HG03135 (cell line): Measurements from ENCODE around the gene RHBDL3.
"Not testable (repeated sequence)": the region's sequence is repeated elsewhere in the genome, so short reads cannot be mapped to it uniquely, and the experiment has no call there.

Experiments used
- ATAC-seq: cut with Tn5 transposase; IDR thresholded peaks from one replicate; pipeline ENCODE4 v1.9.1; 2021; ENCODE audit warnings: mild to moderate bottlenecking, moderate library complexity; ENCODE audit not compliant: unreplicated experiment

RHBDL3 gene

DNA sequence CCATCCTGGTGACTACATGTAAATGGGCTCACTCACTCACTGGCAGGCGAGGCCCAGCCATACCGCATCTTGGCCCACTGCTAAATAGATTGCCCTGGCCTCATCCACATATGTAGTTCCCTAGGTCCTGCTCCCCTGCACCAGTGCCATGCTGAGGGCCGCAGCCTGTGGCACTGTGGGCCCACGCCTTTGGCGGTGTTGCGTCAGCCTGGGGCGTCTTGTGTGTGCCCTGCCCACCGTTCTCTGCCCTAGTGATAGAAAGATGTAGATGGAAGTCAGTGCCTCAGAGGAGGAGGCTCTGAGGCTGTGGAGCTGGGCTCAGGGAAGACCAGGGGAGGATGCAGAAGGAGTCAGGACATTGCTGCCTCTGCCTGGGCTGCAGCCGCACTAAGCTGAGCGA, 57.4 kb downstream of the RHBDL3 start:
- no peak for ATAC-seq

DNA sequence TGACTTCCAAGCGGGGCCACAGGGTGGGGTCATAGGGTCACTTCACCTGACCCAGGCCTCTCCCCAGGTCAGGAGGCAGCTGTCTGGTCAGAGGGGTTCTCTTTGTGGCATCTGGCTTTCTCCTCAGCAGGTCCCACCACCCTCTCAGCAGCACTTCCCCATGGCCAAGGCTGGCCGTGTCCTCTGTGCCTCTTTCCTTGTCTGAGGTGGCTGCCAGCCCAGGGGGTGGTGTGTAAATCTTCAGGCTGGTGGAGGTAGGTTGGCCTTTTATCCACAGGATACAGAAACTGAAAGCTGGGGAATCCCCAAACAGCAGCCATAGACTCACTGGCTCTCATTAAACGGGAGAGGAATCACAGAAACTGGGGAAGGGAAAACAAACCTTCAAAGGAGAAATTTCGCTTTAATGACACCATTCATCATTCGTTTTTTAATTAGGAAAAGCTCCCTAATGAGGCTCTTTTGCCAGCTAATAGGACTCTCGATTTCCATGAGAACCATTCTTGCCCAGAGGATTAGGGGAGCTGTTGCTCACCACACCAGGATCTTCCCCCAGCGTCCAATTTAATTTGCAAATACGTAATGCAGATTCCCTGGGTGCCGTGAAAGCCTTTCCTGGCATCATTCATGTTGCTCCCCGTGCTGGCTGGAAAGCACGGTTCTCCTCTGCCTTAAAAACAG, 58.3 kb downstream of the RHBDL3 start:
- no peak for ATAC-seq

DNA sequence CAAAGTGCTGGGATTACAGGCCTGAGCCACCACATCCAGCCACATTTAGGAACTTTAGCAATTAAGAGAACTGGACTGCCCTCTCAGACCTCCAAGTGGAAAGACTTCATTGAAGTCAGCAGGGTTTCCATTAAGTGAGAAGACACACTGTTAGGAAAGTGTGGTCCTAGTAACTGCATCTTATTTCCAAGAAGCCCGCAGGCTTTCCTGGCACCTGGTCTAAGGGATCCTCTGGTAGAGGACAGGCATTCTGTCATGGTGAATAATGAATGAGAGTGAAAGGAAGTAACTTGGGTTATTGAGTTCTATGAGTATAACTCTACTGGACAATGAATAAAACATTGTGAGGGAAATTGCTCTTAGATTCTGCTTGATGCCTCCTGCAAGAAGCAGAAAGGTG, 62.3 kb downstream of the RHBDL3 start:
- no peak for ATAC-seq

DNA sequence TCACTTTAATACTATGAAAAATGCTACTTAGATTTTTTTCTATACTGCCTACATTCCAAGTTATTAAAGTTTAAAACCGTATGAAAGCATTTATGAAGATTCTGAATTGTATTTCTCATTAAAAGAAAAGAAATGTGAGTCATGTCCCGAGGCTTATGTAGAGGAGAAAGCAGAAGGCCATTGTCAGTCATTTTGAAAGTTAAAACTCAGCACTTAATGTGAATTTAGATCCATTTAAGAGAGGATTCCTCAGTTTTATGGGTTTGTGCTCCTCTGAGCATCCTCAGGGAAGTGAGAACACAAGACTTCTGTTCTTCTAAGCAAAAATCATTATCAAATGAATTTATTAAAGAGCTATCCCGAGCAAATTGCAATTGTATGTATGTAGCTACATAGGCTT, 64.5 kb downstream of the RHBDL3 start:
- ATAC-seq: no peak

DNA sequence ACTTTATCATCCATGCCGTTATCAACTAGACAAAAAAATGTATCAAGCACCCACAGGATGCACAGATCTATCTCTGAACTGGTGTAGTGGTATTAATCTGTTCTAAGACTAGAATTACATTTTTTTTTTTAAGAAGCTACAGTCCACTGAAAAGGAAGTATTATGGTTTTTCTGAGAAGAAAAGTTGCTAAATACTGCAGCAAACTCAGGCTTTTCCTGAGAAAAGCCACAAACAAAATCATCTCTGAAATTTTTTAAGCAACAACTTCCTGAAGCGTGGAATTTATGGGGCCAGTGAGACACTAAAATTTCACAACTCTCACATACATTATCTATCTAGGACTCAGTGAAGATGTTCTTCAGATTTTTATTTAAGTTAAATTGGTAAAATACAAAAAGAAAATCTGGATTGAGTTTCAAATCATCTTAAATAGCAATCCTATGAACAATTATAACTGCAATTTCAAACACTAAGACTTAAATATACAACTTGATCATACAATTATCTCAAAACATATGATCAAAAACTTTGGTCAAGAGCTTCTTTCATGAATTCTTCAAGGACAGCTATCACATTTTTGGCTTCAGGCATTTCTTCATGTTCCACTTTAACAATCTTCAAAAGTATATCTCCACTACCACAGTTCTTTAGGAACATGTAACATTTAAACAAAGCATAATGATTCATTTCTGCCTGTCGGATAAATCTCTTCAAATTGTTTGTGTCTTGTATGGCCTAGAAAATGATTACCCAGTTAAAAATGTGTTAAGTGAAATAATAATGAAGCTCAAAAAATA, 65.8 kb downstream of the RHBDL3 start:
- ATAC-seq: no peak

DNA sequence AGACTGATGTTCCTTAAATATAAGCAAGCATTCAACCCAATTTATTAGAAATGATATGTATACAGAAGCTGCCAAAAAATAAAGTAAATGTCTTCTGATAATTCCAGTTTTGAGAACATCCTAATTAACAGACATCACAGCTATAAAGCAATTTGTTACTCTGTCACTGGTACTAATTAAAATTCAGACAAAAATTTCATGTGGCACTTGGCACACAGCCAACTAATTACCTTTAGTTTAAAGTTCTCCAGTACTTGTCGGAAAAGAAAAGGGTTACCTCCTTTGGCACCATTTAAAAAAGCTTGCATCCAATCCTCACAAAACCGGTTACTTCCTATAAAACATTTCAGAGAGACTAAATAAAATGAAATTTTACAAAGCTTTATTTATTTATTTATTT, 67.6 kb downstream of the RHBDL3 start:
- no peak for ATAC-seq

DNA sequence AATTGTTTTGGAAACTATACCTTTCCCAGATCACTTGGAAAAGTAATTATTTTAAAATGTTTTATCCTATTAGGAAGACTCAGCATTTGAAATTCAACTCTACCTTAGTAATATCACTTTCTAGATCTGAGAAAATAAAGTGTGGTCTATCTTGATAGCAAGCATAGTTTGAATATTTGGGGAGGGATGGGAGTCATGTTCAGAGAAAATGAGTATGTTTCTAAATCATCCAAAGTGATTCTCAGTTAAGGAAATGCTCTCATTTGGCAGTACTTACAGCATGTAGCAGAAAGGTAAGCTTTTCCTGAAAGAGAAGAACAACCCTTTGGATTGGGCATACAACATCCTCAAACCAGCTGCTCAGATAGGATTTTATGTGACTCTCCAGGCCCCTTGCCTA, 69.4 kb downstream of the RHBDL3 start:
- ATAC-seq: no peak

DNA sequence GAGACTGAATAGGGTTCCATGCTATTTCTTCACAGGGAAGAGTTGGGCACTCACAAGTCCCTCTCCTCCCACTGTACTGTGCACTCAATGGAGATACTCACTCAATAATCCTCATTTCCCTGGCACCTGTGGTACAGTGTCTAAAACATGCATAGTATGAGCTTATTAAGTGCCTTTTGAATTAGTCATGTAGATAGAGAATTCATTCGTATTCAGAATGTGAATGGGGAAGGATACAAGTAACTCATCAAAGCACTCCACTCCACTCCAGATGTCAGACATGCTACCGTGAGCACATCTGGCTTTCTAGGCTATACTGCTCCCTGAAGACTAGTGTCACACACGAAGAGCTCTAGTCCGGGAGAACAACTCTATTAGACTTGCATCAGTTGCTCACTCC, 70.1 kb downstream of the RHBDL3 start:
- no peak for ATAC-seq

DNA sequence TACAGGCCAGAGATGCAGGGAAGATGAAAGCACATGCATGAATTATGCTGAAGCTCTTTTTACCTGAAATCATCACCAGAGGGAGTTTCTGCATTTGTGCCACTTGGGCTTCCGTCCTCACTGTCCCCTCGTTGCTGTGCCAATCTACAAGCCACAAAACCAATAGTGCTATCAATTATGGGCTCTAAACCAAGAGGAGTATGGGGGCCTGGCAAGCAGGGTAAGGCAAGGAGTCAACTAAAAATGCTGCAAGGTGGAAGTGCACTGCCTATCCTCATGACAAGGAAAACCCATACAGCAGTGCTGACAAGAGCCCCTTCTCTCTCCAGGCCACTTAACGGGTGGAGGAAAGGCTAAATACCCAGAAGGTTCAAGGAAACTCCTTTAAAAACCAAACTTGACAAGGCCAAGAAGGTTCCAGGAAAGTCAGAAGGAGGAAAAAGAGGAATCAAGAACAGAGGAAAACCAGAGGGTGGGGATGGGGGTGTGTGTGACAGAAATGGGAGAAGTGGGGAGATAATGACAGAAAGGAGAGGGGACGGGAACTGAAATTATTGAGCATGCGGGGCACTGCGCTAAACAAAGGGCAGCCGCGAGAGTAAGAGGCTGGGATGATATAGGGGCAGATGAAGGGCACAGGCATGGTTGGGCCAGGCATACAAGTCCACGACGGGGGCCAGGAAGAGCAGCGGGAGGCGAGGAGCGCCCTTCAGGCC, 75.7 kb downstream of the RHBDL3 start:
- peak; percentile 18 for ATAC-seq

DNA sequence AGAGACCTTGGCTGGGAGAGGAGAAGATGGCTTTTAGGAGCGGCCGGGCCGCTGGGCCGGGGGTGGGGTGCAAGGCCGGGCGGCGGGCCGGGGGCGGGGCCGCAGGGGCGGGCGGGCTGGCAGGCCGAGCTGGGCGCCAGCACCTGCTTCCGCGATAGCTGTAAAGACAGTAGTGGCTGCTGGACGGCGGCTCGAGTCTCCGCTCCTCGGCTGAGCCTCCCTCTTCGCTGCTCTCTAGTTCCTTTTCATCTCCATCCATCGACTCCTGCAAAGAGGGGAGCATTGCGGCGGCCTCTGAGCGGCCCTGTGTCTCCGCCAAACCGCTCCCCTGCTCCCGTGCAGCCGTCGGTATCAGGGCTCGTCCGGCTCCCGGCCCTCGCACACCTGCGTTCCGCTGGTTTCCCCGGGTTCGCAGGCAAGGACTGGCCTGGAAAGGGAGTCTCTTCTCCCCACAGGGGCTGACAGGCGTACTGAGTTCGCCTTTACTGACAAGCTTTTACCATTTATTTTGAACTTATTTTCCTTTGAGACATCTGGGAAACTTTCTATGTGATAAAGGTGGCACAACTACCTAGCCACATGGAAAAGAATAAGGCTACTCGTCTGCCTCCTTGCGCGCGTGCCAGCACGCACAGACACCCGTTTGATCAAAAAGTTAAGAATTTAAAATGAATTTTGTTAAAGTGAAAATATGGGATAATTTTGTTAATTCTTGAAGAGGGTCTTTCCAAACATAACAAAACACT, 76.4 kb downstream of the RHBDL3 start, which contains the start of gene C17orf75:
C17orf75 (minus strand) TSS at position 317 of the 746 bp plus-strand sequence; CDS start at position 283, 34 bp downstream.
- ATAC-seq: peak; percentile 84

DNA sequence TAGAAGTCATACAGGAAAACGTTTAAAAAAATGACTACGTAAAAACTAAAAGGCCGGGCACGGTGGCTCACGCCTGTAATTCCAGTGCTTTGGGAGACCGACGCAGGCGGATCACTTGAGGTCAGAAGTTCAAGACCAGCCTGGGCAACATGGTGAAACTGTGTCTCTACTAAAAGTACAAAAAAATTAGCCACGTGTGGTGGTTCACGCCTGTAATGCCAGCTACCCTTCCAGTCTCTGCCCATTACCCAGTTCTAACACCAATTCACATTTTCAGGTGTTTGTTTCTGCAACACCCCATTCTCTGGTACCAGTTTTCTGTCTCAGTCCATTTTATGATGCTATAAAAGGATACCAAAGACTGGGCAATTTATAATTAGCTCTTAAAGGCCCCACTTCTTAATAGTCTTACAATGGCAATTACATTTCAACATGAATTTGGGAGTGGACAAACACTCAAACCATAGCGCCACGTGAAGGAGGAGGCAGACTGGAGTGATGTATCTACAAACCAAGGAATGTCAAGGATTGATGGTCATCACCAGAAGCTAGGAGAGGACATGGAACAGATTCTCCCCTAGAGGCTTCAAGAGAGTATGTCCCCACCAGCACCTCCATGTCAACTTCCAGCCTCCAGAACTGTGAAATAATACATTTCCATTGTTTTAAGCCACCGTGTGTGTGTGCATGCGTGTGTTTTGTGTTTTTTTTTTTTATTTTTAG, 77.1 kb downstream of the RHBDL3 start:
- no peak for ATAC-seq

DNA sequence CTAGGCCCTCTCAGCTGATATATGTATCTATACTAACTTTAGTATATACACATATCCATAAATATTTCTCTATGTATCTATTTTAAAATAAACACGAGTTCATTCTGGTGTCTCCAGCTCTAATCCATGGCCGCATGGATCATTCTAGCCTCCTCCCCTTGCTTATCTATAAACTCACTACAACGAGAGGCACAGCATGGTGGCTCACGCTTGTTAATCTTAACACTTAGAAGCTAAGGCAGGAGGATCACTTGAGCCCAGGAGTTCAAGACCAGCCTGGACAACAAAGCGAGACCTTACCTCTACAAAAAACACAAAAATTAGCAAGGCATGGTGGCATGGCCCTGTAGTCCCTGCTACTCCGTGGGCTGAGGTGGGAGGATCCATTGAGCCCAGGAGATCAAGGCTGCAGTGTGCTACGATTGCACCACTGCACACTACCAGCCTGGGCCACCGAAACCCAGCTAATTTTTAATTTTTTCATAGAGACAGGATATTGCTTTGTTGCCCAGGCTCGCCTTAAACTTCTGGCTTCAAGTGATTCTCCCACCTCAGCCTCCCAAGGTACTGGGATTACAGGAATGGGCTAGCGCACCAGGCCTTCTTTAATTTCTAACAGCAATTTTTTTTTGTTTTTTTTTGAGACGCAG, 80.4 kb downstream of the RHBDL3 start:
- no peak for ATAC-seq

DNA sequence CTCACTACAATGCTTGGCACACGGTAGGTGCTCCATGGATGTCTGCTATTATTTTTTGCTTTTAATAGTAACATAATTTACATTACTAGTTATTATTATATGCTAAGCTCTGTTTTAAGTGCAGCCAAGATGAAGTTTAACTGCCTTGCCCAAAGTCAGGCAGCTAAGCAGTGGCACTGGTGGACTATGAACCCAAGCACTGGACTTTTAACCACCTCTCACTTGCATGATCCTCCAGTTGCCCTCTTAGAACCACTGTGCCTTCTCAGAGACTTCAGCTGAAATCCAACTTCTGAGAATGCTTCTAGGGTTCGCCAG, 82.8 kb downstream of the RHBDL3 start:
- ATAC-seq: no peak

DNA sequence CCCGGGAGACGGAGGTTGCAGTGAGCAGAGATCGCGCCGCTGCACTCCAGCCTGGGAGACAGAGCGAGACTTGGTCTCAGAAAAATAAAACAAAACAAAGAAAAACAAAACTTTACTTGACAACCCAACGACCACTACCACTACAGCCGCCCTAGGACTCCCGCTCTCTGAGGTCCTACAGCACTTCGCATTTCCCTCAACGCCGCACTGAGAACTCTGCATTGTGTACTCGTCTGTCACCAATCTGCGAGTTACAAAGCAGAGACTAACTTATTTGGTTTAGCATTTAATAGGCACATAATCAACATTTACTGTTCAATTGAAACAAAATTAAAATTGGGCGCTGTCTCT, 83.8 kb downstream of the RHBDL3 start:
- ATAC-seq: no peak

DNA sequence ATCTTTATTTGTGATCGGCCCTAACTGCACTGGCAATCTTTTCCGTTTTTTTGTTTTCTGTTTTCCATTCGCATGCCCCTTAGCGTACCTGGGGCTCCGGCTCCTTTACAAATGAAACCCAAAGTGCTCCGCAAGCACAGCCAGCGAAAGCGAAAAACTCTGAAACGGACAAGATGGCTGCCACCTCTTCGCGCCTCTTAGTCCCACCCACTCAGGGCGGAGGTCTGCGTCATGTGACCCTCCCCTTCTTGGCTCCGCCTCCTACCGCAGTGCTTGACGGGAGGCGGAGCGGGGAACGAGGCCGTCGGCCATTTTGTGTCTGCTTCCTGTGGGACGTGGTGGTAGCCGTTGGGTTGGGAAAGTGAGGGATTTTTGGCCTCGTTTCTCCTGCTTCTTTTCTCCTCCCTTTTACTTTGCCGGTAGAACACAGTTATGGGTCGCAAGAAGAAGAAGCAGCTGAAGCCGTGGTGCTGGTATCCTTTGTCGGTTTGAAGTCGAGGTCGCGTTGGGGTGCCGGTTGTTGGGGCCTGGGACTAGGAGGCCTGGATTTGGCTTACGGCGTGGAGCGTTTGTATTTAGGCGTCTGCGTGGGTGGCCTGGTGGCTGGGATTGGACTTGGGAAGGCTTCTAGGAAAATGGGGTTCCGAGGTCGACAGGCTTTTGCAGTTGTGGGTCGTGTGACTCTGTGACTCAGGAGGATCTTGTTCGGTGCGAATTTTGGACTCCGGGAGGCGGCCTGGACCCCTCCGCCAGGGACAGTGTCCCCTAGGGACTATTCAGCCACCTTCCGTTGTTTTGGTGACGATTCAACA, 84.4 kb downstream of the RHBDL3 start, which contains the start of gene ZNF207:
ZNF207 (plus strand) TSS at position 304 of the 812 bp plus-strand sequence; CDS start at position 433, 129 bp downstream.
- ATAC-seq: peak; percentile 82

DNA sequence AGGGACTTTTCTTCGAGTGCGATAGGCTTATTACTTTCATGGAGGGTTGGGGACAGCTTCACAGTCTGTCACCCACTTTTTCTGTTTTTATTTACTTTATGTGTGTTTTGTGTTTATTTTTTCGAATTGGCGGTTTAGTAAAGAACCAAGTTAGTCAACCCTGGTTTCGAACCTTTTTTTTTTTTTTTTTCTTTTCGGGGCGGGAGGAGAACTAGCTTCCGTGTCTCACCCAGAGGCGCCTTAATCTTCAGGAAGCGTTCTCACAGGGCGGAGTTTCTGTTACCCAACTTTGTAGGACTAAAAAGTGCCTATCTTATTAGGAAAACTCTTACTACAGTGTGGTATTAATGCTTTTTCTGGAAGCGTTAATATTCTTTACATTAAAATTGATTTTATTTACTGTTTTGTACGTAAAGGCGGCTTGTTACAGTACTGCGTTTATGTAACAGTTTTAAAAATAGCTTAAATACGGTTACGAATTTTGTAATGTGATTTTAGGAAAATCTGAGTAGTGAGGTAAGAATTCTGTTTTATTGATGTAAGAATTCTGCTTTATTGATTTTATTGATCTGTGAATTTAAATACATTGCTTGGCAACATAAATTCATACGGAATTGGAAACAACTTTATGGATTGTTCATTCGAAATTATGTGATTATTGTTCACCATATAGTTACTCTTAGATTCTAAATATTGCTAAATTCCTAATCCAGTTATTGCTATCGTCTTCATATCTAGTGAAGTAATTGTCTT, 85.2 kb downstream of the RHBDL3 start:
- peak; percentile 18 for ATAC-seq

DNA sequence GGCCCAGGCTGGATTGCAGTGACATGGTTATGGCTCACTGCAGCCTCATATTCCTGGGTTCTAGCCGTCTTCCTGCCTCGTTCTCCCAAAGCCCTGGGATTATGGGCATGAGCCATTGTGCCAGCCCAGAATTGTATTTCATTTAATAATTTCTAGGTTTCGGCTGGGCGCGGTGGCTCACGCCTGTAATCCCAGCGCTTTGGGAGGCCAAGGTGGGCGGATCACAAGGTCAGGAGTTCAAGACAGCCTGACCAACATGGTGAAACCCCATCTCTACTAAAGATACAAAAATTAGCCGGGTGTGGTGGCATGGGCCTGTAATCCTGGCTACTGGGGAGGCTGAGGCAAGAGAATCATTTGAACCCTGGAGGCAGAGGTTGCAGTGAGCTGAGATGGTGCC, 87.1 kb downstream of the RHBDL3 start:
- ATAC-seq: not testable (repeated sequence)

DNA sequence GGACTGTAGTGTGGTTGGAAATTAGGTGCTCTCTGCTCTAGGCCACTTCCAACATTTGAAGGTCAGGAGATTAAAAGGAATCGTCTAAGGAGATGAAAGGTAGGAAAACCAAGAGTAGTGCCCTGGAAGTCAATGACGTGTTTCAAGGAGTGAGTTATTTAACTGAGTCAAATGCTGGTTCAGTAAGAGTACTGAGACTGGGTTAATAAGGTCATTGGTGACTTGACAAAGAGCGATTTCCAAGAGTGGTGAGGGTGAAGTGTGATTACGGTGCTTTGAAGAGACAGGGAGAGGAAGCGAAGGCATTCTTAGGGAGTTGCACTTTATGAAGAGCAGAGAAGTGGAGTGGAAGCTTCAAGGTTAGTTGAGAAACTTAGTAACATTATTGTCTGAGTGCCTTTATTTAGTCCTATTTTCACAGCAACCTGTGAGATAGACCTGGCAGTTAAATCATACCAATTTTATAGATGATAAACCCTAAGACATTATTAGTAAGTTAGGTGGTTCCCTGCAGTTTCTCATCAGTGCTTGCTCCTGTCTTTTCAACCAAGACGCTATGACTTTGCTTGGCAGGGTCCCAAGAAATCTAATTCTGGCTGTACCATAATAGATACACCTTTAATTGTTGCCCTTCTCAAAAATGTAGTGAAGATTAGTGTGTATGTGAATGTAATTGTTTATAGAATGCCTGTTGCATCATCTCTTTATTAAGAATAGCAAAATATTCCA, 90.2 kb downstream of the RHBDL3 start:
- ATAC-seq: no peak
